Neuronal stem cell (in vitro differentiated cells): ENCODE results near the gene SOX18.

Experiments used
- DNase-seq: peaks from one replicate; pipeline ENCODE4 v3.0.0-alpha.2; 2013; ENCODE audit warnings: low spot score
- H2AFZ ChIP-seq: one replicate; pipeline ENCODE4 v1.6.1; 2013; ENCODE audit warnings: mild to moderate bottlenecking, low read length, inconsistent platforms
- H2AK5ac ChIP-seq: 2 replicates; pipeline ENCODE4 v1.6.1; 2013; ENCODE audit warnings: low read depth, mild to moderate bottlenecking, inconsistent platforms, low read length, moderate library complexity, mixed read lengths
- H2BK120ac ChIP-seq: 2 replicates; pipeline ENCODE4 v1.6.1; 2013; ENCODE audit warnings: low read depth, mild to moderate bottlenecking, inconsistent platforms, low read length, moderate library complexity, mixed read lengths
- H2BK12ac ChIP-seq: one replicate; pipeline ENCODE4 v1.6.1; 2013; ENCODE audit warnings: low read length, inconsistent platforms
- H2BK15ac ChIP-seq: 2 replicates; pipeline ENCODE4 v1.6.1; 2013; ENCODE audit warnings: mild to moderate bottlenecking, low read length, inconsistent platforms, mixed read lengths
- H2BK5ac ChIP-seq: one replicate; pipeline ENCODE4 v1.6.1; 2013; ENCODE audit warnings: inconsistent platforms, mild to moderate bottlenecking, low read length, moderate library complexity
- H3K14ac ChIP-seq: one replicate; pipeline ENCODE4 v1.6.1; 2013; ENCODE audit warnings: low read length, inconsistent platforms
- H3K18ac ChIP-seq: 2 replicates; pipeline ENCODE4 v1.6.1; 2013; ENCODE audit warnings: low read length, inconsistent platforms
- H3K23ac ChIP-seq: 2 replicates; pipeline ENCODE4 v1.6.1; 2013; ENCODE audit warnings: low read depth, mild to moderate bottlenecking, mixed read lengths, low read length, inconsistent platforms; ENCODE audit not compliant: poor library complexity
- H3K27ac ChIP-seq: replicated peaks from 3 replicates; pipeline ENCODE4 v1.5.1; 2013; ENCODE audit warnings: low read length, inconsistent platforms
- H3K27me3 ChIP-seq, 3 experiments: 2 replicates each; pipeline ENCODE4 v1.6.1; 2013; ENCODE audit warnings: low read length in 3 of 3, mild to moderate bottlenecking in 2 of 3, inconsistent platforms in 1 of 3, low read depth in 1 of 3, mixed read lengths in 1 of 3, moderate library complexity in 1 of 3; ENCODE audit not compliant: control insufficient read depth in 3 of 3, insufficient read depth in 3 of 3
- H3K36me3 ChIP-seq, 2 donors: replicated peaks in 1 of 2; 2 replicates each; pipeline ENCODE4 v1.6.1; 2013; ENCODE audit warnings: low read length in 2 of 2; ENCODE audit not compliant: control insufficient read depth in 2 of 2, insufficient read depth in 2 of 2
- H3K4ac ChIP-seq: 2 replicates; pipeline ENCODE4 v1.6.1; 2013; ENCODE audit warnings: inconsistent platforms, mild to moderate bottlenecking, low read length, moderate library complexity
- H3K4me1 ChIP-seq, 2 donors: 1 replicate in 1 of 2; 2 replicates in 1 of 2; pipeline ENCODE4 v1.6.1; 2013; ENCODE audit warnings: low read length in 2 of 2, low read depth in 1 of 2; ENCODE audit not compliant: control insufficient read depth in 2 of 2, insufficient read depth in 1 of 2
- H3K4me2 ChIP-seq: one replicate; pipeline ENCODE4 v1.6.1; 2013; ENCODE audit warnings: mild to moderate bottlenecking, low read length, inconsistent platforms; ENCODE audit not compliant: insufficient read depth, poor library complexity, severe bottlenecking
- H3K4me3 ChIP-seq, 2 donors: 2 replicates each; pipeline ENCODE4 v1.5.1; 2013; ENCODE audit warnings: low read length in 2 of 2, mild to moderate bottlenecking in 2 of 2, inconsistent platforms in 1 of 2, moderate library complexity in 1 of 2
- H3K79me1 ChIP-seq: one replicate; pipeline ENCODE4 v1.6.1; 2013; ENCODE audit warnings: low read depth, mild to moderate bottlenecking, inconsistent platforms, low read length, moderate library complexity
- H3K9ac ChIP-seq: one replicate; pipeline ENCODE4 v1.6.1; 2013; ENCODE audit warnings: mild to moderate bottlenecking, low read depth, low read length, inconsistent platforms; ENCODE audit not compliant: poor library complexity
- H3K9me3 ChIP-seq, 2 donors: replicated peaks in 1 of 2; 2 replicates each; pipeline versions ENCODE3 to v1.6.1; 2013; ENCODE audit warnings: low read length in 2 of 2, mild to moderate bottlenecking in 2 of 2, inconsistent platforms in 1 of 2, low read depth in 1 of 2, mixed read lengths in 1 of 2, moderate library complexity in 1 of 2; ENCODE audit not compliant: control insufficient read depth in 2 of 2, insufficient read depth in 1 of 2
- H4K8ac ChIP-seq: one replicate; pipeline ENCODE4 v1.6.1; 2013; ENCODE audit warnings: low read depth, mild to moderate bottlenecking, inconsistent platforms, low read length, moderate library complexity
- H4K91ac ChIP-seq: one replicate; pipeline ENCODE4 v1.6.1; 2013; ENCODE audit warnings: low read length, low read depth, mild to moderate bottlenecking, inconsistent platforms; ENCODE audit not compliant: poor library complexity
- WGBS, 2 donors: extraction: QIAGEN DNeasy Blood & Tissue Kit; methylation state at CpG; one replicate each; pipeline ENCODE4 v1.1.7; 2013; ENCODE audit warnings: missing lambda C conversion rate in 2 of 2, mixed read lengths in 1 of 2; ENCODE audit not compliant: insufficient read length in 2 of 2, insufficient replicate concordance in 1 of 2; ENCODE audit errors: extremely low coverage in 2 of 2; 5-methylcytosine and 5-hydroxymethylcytosine counted together

SOX18 gene

DNA sequence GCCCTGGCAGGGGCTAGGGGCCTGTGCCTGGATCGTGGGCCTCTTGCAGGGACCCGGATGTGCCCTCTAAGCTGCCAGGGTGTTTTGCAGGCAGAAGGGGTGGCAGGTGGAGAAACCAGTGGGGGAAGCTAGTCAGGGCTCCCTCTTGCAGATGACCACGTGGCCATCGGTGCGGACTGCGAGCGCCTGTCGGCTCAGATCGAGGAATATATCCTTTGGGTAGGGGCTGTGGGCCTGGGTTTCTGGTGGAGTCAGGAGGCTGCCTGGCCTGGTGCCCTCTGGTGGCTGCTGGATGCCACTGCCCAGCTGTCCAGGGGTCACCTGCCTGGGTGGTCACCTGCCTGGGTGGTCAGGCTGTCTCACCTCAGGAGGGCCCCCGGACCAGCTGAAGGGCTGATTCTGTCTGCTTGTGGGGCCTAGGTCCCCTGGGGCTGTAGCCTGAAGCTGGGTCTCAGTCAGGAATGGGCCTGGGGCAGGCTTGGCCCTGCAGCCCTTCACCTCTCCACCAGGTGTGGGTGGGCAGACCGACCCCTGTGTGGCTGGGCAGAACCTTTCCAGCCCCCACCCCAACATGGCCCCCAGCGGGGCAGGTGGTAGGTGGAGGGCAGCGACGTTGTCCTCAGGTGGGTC, 20.3 kb upstream of the SOX18 start:
- Histone ChIP-seq H2BK5ac (peak overlapping the region; percentile 87), H3K27me3 (no peaks in the 10 kb centered on the region), H3K79me1 (peaks cover 2% of the 10 kb centered on the region), H2BK120ac (peak overlapping the region; percentile 72), H2BK12ac (no peak overlapping the region), H2AK5ac (peak overlapping the region; percentile 32), H3K4me3 (no peak overlapping the region), H3K4ac (no peak overlapping the region), H3K27ac (no peak overlapping the region), H2AFZ (no peak overlapping the region), H3K36me3 (peaks cover 14 to 20% of the 10 kb centered on the region in 2 donors), H4K91ac (no peak overlapping the region), H3K18ac (peak overlapping the region; percentile 71), H3K4me1 (peaks cover 4 to 6% of the 10 kb centered on the region in 2 donors), H3K9me3 (no peaks in the 10 kb centered on the region), H3K4me2 (no peak overlapping the region), H3K23ac (peak overlapping the region; percentile 67), H2BK15ac (no peak overlapping the region), H4K8ac (no peak overlapping the region), H3K9ac (no peak overlapping the region), H3K14ac (no peak overlapping the region)
- peak; percentile 67 for DNase-seq
- no CpG with 5 or more reads among the region's 14 CpGs for WGBS, 2 donors

DNA sequence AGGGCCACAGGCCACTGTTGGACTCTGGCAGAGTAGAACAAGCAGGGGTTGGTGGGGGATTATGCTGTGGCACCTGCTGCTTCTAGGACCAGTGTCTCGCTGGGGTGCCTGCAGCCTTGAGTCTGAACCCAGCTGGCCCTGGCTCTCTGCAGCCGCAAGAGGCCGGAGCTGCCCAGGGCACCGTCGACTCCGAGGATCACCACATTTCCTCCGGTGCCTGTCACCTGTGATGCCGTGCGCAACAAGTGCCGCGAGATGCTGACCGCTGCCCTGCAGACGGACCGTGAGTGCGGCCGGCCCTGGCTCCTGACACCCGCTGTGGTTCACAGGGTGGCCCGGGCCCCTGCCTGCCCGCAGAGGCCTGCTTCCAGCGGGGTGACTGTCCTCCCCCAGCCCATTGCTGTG, 19.8 kb upstream of the SOX18 start:
- Histone ChIP-seq H2BK12ac (no peak overlapping the region), H3K27me3 (no peaks in the 10 kb centered on the region), H3K14ac (no peak overlapping the region), H3K18ac (peak overlapping the region; percentile 71), H3K9me3 (no peaks in the 10 kb centered on the region), H3K79me1 (peaks cover 4% of the 10 kb centered on the region), H3K27ac (no peak overlapping the region), H3K4me2 (no peak overlapping the region), H4K8ac (no peak overlapping the region), H3K23ac (peak overlapping the region; percentile 65), H2BK5ac (peak overlapping the region; percentile 87), H3K4me1 (peaks cover 7 to 12% of the 10 kb centered on the region in 2 donors), H2BK15ac (peak overlapping the region; percentile 58), H3K36me3 (peaks cover 14 to 20% of the 10 kb centered on the region in 2 donors), H3K4ac (no peak overlapping the region), H2BK120ac (peak overlapping the region; percentile 72), H2AK5ac (peak overlapping the region; percentile 32), H4K91ac (no peak overlapping the region), H3K4me3 (no peak overlapping the region), H3K9ac (no peak overlapping the region), H2AFZ (no peak overlapping the region)
- no peak for DNase-seq
- no CpG with 5 or more reads among the region's 20 CpGs for WGBS, 2 donors

DNA sequence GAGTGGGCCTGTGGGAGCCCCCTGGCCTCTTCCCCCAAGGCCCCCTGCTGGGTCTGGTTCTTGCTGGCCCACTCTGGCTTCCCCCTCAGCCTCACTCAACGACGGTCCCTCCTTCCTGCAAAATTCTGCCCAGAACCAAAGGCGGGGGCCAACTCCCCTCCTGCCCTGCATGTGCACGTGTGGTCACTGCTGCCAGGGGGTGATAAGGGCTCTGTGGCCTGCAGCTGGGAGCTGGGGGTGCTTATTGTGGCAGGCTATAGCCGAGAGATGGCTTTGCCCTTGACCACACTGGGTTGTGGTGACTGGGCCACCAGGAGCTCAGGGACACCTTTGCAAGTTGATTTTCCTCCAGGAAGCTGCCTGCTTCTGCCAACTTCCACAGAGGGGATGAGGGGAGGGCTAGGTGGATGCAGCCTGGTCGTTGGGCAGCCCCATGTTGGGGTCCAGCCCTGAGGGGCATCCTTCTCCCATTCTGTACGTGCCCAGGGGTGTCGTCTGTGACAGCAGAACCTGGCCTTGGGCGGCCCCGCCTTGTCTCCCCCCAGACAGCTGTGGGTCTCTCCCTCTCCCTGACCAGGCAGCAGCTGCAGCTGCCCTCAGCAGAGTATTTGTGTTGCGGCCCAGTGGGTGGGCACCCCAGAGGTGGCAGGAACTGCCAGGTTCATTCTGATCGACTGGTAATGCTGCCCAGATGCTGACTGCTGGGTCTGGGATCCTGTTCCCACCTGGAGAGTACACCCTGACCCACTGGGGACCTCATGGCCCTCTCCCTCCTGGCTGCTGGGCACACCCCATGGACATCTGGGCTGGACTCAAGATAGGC, 19.2 kb upstream of the SOX18 start:
- Histone ChIP-seq H2BK12ac (no peak overlapping the region), H3K27me3 (no peaks in the 10 kb centered on the region), H3K9me3 (no peaks in the 10 kb centered on the region), H4K8ac (no peak overlapping the region), H2BK5ac (peak overlapping the region; percentile 87), H2AK5ac (no peak overlapping the region), H2BK15ac (peak overlapping the region; percentile 58), H3K14ac (peak overlapping the region; percentile 3), H3K4ac (no peak overlapping the region), H3K4me2 (no peak overlapping the region), H3K27ac (no peak overlapping the region), H3K9ac (no peak overlapping the region), H3K18ac (no peak overlapping the region), H3K23ac (peak overlapping the region; percentile 65), H2AFZ (no peak overlapping the region), H3K4me3 (no peak overlapping the region), H3K4me1 (peaks cover 11 to 17% of the 10 kb centered on the region in 2 donors), H3K36me3 (peaks cover 14 to 20% of the 10 kb centered on the region in 2 donors), H4K91ac (no peak overlapping the region), H2BK120ac (peak overlapping the region; percentile 72), H3K79me1 (peaks cover 8% of the 10 kb centered on the region)
- DNase-seq: no peak
- WGBS, 2 donors: no CpG with 5 or more reads among the region's 12 CpGs

DNA sequence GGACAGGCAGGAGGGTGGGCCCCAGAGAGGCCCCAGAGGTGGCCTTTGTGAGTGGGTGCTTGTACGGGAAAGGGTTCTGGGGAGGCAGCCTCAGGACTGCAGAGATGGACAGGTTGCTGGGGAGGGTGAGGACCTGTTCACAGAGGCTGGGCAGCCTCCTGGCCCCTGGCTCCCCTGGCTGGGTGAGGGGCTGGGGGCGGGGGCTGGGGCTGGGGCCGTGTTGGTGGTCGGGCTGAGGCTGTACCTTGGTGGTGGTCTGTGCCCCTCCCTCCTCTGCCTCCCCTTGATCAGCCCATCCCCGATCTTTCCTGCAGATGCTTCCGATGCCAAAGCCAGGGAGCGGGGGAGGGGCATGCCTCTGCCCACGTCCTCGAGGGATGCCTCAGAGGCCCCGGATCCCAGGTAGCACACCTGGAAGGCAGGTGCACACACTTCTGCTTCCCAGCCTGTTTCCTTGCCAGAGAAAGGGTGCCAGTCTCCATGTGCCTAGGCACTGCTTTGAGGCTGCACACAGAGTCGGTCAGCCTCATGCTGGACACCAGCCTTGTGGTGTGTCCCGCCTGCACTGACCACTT, 18.4 kb upstream of the SOX18 start:
- Histone ChIP-seq H3K9me3 (no peaks in the 10 kb centered on the region), H3K4me2 (no peak overlapping the region), H2AFZ (no peak overlapping the region), H3K4me3 (no peak overlapping the region), H3K27me3 (no peaks in the 10 kb centered on the region), H4K8ac (no peak overlapping the region), H3K14ac (no peak overlapping the region), H2BK120ac (no peak overlapping the region), H3K4me1 (peaks cover 11 to 17% of the 10 kb centered on the region in 2 donors), H2AK5ac (no peak overlapping the region), H3K4ac (no peak overlapping the region), H2BK12ac (no peak overlapping the region), H4K91ac (no peak overlapping the region), H3K9ac (no peak overlapping the region), H2BK15ac (no peak overlapping the region), H3K23ac (peak overlapping the region; percentile 73), H2BK5ac (no peak overlapping the region), H3K27ac (no peak overlapping the region), H3K18ac (peak overlapping the region; percentile 28), H3K36me3 (peaks cover 14 to 20% of the 10 kb centered on the region in 2 donors), H3K79me1 (peaks cover 12% of the 10 kb centered on the region)
- no CpG with 5 or more reads among the region's 12 CpGs for WGBS, 2 donors
- DNase-seq: no peak
